Left renal pelvis (tissue), 4 donors: ENCODE data around the gene BMPR1B. TPM values are rescaled to one million over a fixed set of nuclear protein-coding genes. Genes with fewer than 3 reads are reported as not detected.

ENCODE experiments used
- DNase-seq, 4 donors: peaks; one replicate each; pipeline ENCODE4 v3.0.0-alpha.2; 2013; ENCODE audit warnings: low read depth in 4 of 4, low spot score in 3 of 4
- polyA plus RNA-seq, 4 donors: library from polyadenylated mRNA; unstranded; fragments of 120-200 nt; gene quantifications; one replicate each; pipeline ENCODE4 v1.2.1, GENCODE V29; 2013; ENCODE audit not compliant: insufficient read length in 4 of 4

BMPR1B gene
- polyA plus RNA-seq, 4 donors: 6.7 to 33.7 (median 23.7) TPM

DNA sequence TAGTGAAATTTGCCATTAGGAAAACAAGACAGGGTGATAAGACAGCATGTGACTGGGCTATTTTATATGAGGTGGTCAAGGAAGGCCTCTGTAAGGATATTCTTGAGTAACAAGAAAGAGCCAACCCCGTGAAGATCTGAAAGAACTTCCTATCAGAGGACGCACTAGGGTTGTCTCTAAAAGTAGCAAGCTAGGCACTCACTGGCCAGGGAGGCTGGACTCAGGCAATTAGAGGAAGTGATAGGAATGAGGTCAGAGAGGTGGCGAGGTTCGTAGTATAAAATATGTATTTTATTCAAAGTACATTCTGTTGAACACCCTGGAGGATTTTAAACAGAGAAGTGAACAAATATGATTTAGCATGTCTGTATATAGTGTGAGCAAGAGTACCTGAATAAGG, 4.6 kb downstream of the BMPR1B start:
- no peak for DNase-seq

- DNase-seq: no peak
Observed at GRCh38 chr4:94763005-94763404, 5.2 kb downstream of the BMPR1B start.

DNA sequence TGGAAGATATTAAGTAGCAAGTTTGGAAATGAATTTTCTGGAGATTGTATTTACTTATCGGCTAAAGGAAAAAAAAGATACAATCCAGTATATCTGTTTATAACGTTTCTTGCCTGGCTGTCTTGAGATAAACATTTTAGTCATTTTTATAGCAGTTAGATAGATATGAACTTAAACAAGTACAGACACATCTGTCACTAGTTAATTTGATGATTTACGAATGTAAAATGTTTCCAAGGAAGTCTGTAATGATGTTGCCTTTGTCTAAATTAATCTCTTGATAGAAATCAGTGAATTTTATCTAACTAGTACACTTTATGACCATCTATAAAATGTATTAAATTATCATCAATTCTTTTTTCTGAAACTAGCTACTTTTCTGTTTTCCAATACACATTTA, 5.7 kb downstream of the BMPR1B start:
- DNase-seq: no peak

GRCh38 chr4:94764069-94764468, 6.3 kb downstream of the BMPR1B start:
- no peak for DNase-seq

- DNase-seq: no peak
Observed at GRCh38 chr4:94765174-94765573, 7.4 kb downstream of the BMPR1B start.

GRCh38 chr4:94765648-94766047, 7.9 kb downstream of the BMPR1B start:
- no peak for DNase-seq

GRCh38 chr4:94766856-94767255, 9.1 kb downstream of the BMPR1B start:
- DNase-seq: no peak

- no peak for DNase-seq
Observed at GRCh38 chr4:94767446-94767845, 9.7 kb downstream of the BMPR1B start.

DNA sequence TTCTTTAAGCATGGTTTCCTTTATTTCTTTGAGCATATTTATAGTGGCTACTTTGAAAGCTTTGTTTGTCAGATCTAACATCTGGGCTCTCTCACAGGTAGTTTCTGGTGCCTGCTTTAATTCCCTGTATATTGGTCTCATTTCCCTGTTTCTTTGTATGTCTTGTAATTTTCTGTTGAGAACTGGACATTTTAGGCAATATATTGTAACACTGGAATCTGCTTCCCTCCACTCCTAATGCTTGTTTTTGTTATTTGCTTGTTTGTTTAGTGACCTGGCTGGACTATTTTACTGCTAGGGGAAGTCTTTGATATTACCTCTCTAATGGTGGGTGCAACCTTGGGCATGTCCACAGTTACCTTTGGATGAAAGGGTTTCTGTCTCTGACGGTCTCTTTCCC, 25.0 kb downstream of the BMPR1B start:
- no peak for DNase-seq

GRCh38 chr4:94791701-94792100, 33.9 kb downstream of the BMPR1B start:
- DNase-seq: no peak

DNA sequence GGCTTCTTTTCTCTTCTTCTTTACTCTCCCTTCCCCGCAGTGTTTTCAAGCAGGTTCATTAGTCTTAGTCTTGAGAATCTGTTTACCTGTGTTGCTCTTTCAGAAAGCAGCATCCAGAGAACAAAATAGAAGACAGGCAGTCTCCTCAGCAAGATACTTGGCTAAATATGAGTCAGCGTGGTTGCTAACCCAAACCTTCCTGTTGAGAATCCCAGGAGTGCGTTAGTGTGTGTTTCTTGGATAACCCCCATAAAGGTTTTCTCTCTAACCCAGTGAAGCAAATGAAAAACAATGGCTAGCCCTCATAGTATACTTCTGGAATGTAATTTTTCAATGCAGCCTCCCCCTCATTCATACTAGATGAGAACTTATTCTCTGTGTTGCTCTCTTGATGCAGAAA, 41.1 kb downstream of the BMPR1B start:
- DNase-seq: no peak

- no peak for DNase-seq
Observed at GRCh38 chr4:94801016-94801415, 43.3 kb downstream of the BMPR1B start.

- DNase-seq: no peak
Observed at GRCh38 chr4:94802091-94802490, 44.3 kb downstream of the BMPR1B start.

- no peak for DNase-seq
Observed at GRCh38 chr4:94803181-94803580, 45.4 kb downstream of the BMPR1B start.

DNA sequence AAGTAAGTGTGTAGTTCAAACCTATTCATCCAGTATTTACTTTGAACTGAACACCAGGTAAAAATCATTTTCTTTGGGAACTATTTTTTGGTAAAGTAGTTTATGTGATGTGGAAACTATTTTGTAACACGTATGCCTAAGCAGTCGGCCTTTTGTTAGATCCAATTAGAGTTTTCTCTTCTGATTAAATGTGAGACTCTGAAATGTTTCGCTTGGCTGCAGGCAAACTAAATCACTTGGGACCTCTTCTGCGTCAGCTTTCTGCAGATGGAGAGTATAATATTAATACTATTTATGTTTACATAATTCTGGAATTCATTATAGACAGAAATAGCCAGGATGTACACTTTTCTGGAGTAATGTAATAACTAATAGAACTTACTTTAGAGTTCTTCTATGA, 46.9 kb downstream of the BMPR1B start:
- DNase-seq: no peak

- no peak for DNase-seq
Observed at GRCh38 chr4:94806376-94806775, 48.6 kb downstream of the BMPR1B start.

DNA sequence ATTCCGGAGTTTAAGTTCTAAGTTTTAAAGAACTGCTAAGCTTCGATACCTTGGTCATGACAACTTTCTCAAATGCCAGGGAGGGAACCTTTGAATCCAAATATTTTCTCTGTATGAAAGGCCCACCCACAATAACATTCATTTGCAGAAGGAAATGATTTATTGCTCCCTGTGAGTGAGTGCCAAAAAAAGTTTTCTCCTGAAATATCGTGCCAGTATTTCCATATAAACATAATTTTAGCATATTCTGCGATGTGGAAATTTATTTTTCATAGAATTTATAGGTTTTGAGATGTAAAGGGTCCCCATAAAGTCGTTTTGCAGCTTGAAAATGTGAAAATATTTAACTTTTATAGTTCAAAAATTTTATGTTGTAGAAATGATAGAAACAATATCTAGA, 53.9 kb downstream of the BMPR1B start:
- DNase-seq: no peak

- no peak for DNase-seq
Observed at GRCh38 chr4:94813221-94813620, 55.5 kb downstream of the BMPR1B start.

GRCh38 chr4:94814237-94814636, 56.5 kb downstream of the BMPR1B start:
- DNase-seq: no peak

GRCh38 chr4:94819371-94820168, 61.8 kb downstream of the BMPR1B start:
- DNase-seq: no peak

DNA sequence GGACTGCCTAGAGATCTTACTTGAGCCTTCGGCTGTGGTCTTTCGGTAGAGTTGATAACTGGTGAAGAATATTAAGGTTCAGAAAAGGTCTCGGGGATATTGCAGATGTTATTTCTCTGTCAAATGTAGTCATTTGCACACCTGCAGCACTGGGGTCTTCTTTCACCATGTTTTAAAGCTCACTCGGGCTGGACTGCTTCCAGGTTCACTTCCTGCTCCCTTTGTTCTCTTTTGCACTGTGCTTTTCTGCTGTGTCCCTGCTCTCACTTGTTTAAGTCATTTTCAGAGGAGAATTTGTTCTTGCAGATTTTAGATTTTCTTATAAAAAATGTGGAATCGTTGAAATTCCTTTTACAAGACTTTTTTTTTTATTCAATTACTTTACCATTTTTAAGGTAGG, 68.5 kb downstream of the BMPR1B start:
- DNase-seq: no peak

GRCh38 chr4:94827481-94828110, 69.8 kb downstream of the BMPR1B start:
- no peak for DNase-seq
